WI38 (cell line): ENCODE data around the gene RSAD2.
"Not testable (repeated sequence)": the region's sequence is repeated elsewhere in the genome, so short reads cannot be mapped to it uniquely, and the experiment has no call there.

Experiments used
- H3K4me3 ChIP-seq: 2 replicates; pipeline ENCODE4 v1.5.1; 2011; ENCODE audit warnings: low read depth, mild to moderate bottlenecking, control low read depth, low read length
- TF ChIP-seq, protein P1 (sequence below): IDR thresholded peaks from 2 replicates; pipeline ENCODE4 v1.5.1; 2012; ENCODE audit warnings: low read depth, mild to moderate bottlenecking, control low read depth, low read length

Gene RSAD2

DNA sequence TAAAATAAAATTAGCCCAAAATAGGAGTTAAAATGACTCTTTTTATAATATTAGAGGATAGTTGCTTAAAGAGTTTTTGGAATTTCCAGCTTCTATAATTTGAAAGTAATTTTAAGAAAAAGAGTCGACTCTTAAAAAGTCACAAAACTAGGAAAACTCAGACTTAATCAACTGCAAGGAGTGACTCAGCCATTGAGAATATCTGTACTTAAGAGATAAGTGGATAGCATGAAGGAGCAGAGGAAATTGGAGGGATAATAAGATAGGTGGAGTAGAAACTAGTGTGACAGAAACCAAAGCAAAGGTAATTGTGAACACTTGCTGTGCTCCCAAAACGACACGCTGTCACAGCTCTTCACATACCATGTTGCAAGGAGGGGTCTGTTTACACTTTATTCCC, 8.4 kb downstream of the RSAD2 start:
- TF ChIP-seq, protein P1, sequence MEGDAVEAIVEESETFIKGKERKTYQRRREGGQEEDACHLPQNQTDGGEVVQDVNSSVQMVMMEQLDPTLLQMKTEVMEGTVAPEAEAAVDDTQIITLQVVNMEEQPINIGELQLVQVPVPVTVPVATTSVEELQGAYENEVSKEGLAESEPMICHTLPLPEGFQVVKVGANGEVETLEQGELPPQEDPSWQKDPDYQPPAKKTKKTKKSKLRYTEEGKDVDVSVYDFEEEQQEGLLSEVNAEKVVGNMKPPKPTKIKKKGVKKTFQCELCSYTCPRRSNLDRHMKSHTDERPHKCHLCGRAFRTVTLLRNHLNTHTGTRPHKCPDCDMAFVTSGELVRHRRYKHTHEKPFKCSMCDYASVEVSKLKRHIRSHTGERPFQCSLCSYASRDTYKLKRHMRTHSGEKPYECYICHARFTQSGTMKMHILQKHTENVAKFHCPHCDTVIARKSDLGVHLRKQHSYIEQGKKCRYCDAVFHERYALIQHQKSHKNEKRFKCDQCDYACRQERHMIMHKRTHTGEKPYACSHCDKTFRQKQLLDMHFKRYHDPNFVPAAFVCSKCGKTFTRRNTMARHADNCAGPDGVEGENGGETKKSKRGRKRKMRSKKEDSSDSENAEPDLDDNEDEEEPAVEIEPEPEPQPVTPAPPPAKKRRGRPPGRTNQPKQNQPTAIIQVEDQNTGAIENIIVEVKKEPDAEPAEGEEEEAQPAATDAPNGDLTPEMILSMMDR = no peak
- H3K4me3 ChIP-seq = no peak overlapping the region

DNA sequence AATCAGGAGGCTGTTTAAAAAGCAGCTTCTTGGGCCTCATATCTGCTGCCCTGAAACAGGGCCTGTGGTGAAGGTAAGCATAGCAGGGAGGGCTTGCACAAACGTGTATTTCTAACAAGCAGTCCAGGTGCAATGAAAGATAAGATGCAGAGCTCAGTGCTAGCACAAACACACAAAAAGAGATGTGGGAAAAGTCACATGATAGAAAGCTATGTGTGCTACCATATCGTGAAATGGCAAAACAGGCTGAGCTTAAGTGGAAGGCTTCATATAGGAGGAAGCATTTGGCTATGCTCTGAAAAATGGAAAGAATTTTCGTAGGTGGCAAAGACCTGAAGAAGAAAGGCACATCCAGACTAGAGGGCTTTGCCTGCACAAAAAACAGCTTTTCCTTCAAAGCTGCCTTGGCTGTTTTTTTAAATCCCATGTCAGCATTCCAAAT, 10.2 kb downstream of the RSAD2 start:
- TF ChIP-seq, protein P1 = no peak
- no peak overlapping the region for H3K4me3 ChIP-seq

DNA sequence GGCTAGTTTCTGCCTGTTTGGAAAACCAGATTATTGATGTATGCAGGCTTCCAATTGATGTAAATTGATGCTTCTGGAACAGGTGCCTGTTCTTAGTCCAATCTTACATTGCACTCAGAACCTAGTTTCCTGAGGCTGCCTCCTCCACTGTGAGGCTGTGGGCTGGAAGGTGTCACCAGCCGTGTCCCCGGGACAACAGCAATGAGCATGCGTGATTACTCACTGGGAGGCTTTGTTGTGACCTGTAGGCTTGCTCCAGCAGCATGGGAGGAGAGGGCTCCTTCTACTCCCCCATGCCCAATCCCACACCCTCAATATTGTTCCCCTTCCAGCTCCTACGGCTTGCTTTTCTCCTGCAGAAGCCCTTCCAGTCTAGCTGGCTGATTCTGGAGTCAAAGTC, 11.1 kb downstream of the RSAD2 start:
- H3K4me3 ChIP-seq = no peak overlapping the region
- TF ChIP-seq, protein P1 = no peak

DNA sequence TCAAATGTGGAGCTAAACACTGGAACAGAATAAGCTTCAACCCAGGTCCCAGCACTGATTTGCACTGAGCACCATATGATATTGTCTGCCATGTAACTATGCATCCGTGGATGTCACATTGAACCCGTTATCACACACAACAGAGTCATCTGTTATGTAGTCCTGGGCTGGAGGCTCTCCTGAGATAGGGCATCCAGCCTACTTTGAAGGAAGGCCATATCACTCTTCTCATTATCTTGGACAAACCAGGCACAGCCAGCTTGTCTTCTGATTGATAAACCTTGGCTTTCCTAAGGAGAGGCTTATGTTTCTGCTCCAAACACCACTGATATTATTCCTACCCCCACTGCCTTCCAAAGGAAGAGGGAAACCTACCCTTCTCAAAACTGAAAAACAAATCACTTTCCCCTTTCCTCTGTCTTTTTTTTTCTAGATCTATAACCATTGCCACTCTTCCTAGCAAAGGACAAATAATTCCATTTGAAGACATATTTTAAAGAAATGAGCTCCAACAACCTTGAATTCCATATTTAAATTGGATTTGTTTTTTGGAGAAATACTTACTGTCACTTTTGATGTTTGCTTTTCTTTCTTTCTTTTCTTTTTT, 16.4 kb downstream of the RSAD2 start:
- TF ChIP-seq, protein P1 = no peak
- H3K4me3 ChIP-seq = no peak overlapping the region

DNA sequence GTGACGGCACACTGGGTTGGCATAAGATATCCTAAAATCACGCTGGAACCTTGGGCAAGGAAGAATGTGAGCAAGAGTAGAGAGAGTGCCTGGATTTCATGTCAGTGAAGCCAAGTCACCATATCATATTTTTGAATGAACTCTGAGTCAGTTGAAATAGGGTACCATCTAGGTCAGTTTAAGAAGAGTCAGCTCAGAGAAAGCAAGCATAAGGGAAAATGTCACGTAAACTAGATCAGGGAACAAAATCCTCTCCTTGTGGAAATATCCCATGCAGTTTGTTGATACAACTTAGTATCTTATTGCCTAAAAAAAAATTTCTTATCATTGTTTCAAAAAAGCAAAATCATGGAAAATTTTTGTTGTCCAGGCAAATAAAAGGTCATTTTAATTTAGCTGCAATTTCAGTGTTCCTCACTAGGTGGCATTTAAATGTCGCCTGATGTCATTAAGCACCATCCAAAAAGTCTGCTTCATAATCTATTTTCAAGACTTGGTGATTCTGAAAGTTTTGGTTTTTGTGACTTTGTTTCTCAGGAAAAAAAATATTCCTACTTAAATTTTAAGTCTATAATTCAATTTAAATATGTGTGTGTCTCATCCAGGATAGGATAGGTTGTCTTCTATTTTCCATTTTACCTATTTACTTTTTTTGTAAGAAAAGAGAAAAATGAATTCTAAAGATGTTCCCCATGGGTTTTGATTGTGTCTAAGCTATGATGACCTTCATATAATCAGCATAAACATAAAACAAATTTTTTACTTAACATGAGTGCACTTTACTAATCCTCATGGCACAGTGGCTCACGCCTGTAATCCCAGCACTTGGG, 19.6 kb downstream of the RSAD2 start:
- TF ChIP-seq, protein P1 = no peak
- no peak overlapping the region for H3K4me3 ChIP-seq

DNA sequence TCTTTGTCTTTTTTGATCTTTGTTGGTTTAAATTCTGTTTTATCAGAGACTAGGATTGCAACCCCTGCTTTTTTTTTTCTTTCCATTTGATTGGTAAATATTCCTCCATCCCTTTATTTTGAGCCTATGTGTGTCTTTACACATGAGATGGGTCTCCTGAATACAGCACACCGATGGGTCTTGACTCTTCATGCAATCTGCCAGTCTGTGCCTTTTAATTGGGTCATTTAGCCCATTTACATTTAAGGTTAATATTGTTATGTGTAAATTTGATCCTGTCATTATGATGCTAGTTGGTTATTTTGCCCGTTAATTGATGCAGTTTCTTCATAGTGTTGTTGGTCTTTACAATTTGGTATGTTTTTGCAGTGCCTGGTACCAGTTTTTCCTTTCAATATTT, 25.0 kb downstream of the RSAD2 start:
- H3K4me3 ChIP-seq = not testable (repeated sequence)

DNA sequence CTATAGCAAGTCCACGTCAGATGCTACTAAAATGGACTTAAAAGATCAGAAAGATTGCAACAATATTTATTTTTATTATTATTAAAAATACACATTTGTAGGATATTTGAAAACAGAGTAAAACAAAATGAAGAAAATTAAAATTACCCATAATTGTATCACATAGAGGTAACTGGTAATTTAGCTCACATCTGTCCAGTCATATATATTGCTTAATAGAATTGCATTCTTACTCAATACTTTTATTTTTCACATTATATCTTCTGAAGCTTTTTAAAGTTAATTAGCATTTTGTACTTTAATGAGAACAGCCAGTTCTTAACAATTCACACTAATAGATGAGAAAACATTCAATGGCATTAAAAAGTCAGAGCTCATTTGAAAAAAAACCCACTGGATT, 28.1 kb downstream of the RSAD2 start:
- TF ChIP-seq, protein P1 = no peak

More for the DNA sequence above, 28.1 kb downstream of the RSAD2 start:
- H3K4me3 ChIP-seq = no peak overlapping the region
